SIG-M5 treated with dmso at 0.1 percent for 504 hours (cell line): ENCODE results near the gene HLCS.

Source experiments
- DNase-seq: peaks from one replicate; lab custom pipeline; 2025; ENCODE audit not compliant: unreplicated experiment; lab: John Stamatoyannopoulos, UW

Gene HLCS

DNA sequence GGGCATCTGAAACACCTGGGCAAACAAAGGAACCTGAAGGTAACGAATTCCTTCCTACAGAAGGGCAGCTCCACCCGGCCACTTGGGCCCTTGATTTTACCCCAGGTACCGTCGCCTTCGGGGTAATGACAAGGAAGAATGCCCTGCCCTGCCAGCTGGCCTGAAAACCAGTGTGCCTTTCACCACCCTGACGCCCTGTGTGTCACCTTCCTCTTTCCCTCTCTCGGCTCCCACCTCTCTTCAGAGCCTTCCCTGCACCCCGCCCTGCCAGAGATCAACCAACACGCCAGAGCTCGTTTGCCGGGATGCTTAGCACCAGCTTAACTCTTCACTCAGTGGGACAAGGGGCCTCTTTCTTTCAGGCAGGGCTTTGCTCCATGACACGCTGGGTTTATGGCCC is 181.5 kb downstream of the HLCS start:
- DNase-seq = no peak

DNA sequence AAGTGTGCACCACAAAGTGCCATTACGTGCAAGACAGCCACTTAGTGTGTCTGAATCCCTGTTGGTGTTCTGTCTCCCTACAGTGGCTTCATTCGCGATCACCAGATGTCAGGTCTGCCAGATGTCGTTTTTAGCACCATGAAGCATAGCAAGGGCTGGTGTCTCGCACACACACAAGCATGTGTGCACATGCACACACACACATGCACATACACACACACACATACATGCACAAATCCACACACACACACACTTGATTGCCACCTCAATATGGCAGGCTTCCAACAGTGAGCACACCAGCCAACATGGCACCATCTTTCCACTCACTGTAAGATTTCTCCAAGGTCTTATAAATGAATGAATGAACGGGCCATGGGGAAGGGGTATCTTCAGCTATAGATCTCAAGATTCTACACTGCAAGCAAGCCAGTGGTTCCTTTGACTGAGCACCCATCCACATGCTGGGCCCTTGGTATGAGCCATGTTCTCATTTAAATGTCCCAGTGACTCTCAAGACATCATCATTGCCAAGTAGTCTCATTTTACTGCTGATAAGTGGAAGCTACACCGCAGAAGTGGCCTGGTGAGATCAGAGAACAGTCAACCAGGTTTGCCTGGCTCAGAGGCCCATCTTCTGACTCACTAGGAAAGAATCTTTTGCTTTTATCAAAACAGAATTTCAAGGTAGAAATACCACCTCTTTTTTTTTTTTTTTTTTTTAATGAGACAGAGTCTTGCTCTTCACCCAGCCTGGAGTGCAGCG is 182.7 kb downstream of the HLCS start:
- peak; percentile 1 for DNase-seq

GRCh38 chr21:36780861-36781260 is 185.6 kb downstream of the HLCS start:
- DNase-seq = no peak

DNA sequence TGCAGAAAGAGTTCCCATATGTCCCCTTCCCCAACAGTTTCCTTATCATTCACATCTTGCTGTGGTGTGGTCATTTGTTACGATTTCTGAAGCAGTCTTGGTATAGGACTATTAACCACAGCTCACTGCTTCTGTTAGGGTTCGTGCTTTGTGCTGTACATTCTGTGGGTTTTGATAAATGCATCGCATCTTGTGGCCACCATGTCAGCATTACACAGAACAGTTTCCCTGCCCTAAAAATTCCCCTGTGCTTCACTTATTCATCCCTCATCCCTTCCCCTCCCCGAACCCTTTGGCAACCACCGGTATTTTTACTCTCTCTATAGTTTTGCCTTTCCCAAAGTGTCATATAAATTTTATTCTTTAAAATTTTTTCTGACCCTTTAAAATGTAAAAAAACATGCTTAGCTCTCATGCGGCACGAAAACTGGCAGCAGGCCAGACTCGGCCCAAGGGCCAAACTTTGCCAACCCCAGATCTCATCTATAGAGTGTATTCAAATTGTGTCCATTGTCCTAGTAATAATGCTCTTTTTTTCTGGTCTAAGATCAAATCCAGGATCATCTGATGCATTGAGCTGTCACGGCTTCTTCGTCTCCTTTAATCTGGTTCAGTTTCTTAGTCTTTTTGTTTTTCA is 189.4 kb downstream of the HLCS start:
- no peak for DNase-seq

- no peak for DNase-seq
These were observed 192.5 kb downstream of the HLCS start for GRCh38 chr21:36773995-36774394.

- DNase-seq = no peak
These were observed 193.4 kb downstream of the HLCS start for GRCh38 chr21:36773117-36773516.

DNA sequence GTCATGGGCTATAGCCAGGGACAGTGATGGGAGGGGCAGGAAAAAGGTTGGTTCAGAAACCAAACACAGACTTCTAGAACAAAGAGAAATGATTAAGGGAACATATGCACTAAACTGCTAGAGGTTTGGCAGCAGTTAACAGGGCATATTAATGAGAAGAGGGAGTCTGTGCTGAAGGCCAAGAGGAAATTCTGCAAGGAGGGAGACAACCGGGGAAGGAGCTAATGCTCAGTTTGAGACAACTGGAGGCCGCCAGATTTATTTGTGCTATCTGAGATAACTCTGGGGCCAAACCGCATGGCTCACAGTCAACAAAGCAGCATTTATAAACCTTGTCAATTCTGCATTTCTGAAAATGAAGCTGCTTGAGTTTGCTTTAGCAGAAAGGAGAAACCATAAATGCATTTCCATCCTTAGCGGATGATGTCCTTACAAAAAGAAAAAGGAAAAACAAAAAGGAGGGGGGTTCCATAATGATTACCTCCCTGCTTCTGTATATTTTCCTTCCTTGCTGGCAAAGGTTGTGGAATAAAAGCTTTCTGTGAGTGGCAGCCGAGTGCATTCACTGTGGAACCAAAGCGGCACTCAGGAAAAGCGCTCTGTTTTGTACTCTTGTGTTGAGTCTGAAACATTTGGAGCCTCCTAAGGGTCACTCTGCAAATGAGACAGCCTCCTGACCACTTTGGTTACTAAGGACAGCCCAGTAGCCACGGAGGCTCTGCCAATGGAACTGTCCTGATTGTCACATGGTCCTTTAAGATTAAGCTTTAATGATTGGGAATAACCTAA is 197.2 kb downstream of the HLCS start:
- no peak for DNase-seq

DNA sequence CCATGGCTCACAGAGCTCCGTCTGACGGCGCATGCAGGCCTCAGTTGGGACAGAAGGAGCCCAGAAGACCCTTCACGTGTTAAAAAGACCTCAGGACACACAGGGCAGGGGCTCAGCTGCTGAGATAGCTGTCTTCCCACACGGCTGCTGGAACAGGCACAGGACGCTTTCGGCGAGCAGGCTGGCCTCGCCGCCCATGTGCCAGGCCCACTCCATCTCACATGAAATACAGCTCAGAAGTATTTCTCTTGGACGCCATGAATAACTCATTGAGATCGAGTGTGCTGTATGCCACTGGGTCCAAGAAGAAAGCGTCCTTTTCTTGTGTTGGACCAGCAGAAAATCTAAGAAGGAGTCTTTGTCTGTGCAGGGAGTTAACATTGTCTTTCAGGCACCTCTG is 198.0 kb downstream of the HLCS start:
- DNase-seq = no peak

DNA sequence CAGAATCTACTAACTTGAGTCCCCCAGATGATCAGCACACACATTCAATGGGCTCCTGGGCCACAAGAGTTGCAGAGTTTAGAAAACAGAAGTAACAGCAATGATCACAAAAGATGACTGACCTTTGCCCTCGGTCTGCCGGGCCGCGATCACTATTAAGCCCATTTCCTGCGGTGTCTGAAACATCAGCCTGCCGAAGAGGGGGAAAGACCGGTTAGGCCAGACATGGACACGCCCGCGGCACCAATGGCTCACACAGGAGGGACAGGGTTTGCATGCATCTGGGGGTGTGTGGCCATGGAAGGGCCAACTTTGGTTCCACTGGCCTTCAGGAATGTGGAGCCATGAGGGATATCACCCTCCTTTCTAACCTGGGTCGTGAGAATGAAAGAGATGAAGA is 199.4 kb downstream of the HLCS start:
- no peak for DNase-seq

DNA sequence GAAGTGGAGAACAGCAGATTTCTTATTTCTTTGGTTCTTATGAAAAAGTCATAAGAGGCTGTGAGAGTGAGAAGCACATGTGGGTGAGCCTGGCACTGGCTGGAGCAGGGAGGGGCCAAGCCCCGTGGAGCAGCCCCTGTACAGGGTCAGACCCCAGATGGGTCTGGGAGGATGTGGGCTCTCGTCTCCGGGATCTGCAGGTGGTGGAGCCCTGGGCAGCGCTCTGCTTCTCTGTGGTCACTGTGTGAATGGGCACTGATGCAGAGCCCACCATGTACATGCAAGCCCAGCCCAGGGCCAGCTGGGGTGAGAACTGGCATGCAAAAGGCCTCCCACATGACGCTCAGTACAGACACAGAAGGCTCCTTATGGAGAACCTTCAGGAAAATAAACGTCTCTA is 200.0 kb downstream of the HLCS start:
- no peak for DNase-seq

DNA sequence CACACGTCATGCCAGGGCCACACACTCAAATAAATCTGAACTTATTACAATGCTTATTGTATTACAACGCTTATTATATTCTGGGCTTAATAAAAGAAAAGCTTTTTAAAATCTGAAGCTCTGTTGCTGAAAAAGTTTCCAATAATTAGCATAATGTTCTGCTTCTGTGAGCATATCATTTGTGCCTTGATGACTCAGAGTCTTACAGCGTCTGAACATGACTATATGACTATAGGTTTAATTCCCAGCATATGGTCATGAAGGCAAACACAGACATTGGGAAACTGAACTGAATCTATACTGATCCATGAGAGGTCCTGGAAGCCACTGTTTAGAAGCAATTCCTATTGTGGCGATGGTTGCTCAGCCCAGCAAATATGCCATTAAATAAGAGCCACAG is 201.2 kb downstream of the HLCS start:
- DNase-seq = no peak

GRCh38 chr21:36763305-36763704 is 203.2 kb downstream of the HLCS start:
- no peak for DNase-seq

DNA sequence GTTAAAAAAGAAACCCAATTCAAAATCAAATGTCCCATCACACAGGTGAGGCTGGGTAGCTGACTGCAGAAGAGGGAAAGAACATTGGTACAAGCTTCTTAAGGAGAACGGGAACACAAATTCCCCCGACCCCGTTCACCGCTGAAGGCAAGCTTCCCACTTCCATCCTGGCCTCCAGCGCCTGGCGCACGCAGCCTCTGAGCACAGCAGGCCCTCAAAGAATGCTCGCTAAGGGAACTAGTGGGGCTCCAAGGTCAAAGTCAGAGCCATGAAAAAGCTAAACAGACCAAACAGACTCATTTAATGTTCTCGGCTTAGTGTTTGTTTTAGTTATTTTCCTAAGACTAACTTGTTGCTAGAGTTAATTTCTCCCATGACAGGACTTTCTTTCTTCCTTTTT is 203.8 kb downstream of the HLCS start:
- no peak for DNase-seq

DNA sequence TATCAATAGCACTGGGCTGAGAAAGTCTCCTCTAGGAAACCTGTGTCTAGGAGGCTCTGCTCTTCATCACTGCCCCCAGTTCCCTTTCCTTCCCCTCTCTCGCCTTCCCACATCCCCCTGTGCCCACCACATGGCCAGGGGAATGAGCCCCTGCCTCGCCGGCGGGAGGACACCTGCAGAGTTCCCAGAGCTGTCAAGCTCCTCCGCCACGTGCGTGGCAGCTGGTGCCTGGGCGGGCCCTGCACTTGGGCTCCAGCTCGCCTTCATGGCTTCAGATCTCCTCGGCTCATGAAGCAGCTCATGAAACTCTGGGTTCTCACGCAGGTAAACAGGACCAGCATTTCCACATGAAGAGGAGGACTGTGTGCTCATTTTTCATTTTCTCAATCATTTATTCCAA is 204.8 kb downstream of the HLCS start:
- no peak for DNase-seq

DNA sequence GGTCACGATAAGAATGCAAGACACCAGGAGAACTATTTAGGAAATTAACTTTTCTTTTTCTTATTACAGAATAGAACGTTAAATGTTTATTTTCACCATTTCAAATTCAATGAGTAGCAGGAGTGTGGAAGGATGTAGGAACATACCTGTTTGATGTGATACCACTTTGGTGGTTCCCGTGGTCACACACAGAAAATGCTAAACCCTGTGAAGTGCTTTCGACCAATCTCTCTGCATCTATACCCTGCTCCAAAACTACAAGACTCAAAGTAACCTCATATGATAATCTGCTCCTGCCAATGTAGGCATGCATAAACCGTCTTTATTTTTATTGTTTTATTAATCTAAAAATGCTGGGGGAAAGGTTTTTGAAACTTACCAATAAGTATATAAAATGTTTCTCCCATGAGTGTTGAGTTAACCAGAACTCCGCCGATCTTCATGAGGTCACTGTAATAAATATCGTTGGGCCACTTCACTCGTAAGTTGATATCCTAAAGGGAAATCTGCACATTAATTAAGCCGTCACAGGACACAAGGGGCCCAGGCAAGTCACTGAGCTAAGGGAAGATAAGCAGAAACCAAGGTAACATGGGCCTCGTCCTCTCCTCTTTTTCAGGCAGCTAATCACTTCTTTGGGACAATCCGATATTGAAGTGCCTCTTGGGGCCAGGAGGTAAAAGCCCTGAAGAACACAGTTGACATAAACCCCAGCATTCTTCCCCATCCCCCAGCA is 207.0 kb downstream of the HLCS start:
- DNase-seq = no peak

GRCh38 chr21:36757196-36757595 is 209.3 kb downstream of the HLCS start:
- no peak for DNase-seq

DNA sequence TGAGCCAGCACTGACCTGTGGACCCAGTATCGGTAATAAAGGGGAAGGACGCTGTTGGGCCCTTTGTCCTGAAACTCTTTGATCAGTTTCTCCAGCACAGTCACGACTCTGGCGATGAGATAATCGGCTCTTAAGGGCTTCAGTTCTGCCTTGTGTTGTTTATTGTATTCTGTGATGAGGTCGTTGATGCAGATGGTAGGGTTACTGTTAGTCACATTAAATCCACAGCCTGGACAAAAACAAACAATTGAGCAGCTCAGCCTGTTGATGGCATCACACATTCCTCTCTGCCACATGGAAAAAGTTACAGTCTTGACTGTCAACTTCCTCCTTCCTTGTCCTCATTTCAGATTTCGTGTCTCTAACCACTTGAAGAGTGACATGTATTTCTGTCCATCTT is 209.9 kb downstream of the HLCS start:
- DNase-seq = peak; percentile 56

- DNase-seq = no peak
These were observed 212.1 kb downstream of the HLCS start for GRCh38 chr21:36754241-36754898.

- DNase-seq = no peak
These were observed 212.9 kb downstream of the HLCS start for GRCh38 chr21:36753556-36753955.

GRCh38 chr21:36751383-36751782 is 215.1 kb downstream of the HLCS start:
- DNase-seq = no peak

DNA sequence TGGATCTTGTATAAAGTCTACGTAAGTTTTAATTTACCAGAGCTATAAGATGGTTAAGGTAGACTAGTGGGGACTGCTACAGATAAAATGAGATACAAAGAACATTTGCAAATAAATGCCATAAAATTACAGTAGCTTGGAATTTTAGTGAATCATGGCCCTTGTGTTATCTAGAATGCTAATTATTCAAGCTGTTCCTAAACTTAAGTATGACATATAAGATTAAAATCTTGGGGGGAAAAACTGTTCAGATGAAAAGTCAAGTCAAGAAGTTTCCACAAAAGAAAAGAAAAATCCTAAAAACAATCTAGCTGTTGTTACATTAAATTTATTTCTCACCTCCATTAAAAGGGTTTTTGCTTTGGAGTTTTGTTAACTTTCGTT is 215.9 kb downstream of the HLCS start:
- DNase-seq = no peak
